Measurements from ENCODE around the gene TCF7L1. TPM values are rescaled to one million over a fixed set of nuclear protein-coding genes. Genes with fewer than 3 reads are reported as not detected.
A peak's percentile ranks its signal among the peaks of the same experiment; 100 is the strongest.

Gene TCF7L1
- polyA plus RNA-seq, 3 donors, result 0.05 to 0.09 TPM; not detected in 1

DNA sequence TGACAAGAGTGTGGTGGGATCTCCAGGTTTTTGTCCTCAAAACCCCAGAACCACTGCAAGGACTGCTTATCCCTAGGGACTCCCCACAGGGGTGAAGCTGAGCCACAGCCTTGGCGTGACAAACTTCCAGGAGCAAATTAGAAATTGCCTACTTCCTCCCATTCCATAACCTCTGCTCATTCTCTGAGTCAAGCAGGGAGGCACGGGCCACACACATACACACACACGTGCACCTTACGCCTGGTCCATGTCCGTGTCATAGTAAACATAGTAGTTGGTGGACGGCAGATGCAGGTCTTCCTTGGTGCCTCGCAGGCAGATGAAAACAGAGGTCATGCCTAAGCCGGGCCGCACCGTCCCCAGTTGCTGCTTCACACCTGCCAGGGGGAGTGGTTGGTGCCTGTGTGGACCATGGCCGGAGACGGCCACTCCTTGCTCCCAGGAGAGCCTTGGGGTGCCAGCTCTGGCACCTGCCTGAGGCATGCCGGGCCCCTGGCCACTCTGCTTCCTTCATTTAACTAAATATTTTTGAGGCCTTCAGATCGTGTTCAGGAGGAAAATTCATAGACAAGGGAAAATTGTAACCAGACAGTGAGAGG, 211.3 kb downstream of the TCF7L1 start:
- Mint-ChIP-seq H3K9me3 (no peaks in the 10 kb centered on the region), H3K4me1 (no peaks in the 10 kb centered on the region), H3K4me3 (no peak overlapping the region), H3K27ac (peak overlapping the region in 1 of 7 donors; percentile 21), H3K27me3 (ENCODE audit: low read depth in 3 of 3) (peaks cover 3 to 5% (median 5%) of the 10 kb centered on the region in 3 donors), H3K36me3 (peaks cover 53 to 73% of the 10 kb centered on the region in 2 donors)
- Histone ChIP-seq H3K9ac (ENCODE audit: insufficient read depth, low read length, poor library complexity, severe bottlenecking) (no peak overlapping the region), H3K27me3 (ENCODE audit: control insufficient read depth in 2 of 2, insufficient read depth in 2 of 2, low read length in 2 of 2) (no peaks in the 10 kb centered on the region), H4K20me1 (ENCODE audit: insufficient read depth, low read length) (peaks cover 3% of the 10 kb centered on the region), H3K4me1 (ENCODE audit: control insufficient read depth in 1 of 2, insufficient read depth in 2 of 2, low read length in 2 of 2) (no peaks in the 10 kb centered on the region), H2AFZ (ENCODE audit: insufficient read depth, low read depth, low read length, poor library complexity, severe bottlenecking) (no peak overlapping the region), H3K79me2 (ENCODE audit: insufficient read depth, low read length) (no peaks in the 10 kb centered on the region), H3K4me3 (replicated peaks in 1 of 3; ENCODE audit: low read depth in 2 of 3, low read length in 3 of 3) (no peak overlapping the region), H3K4me2 (replicated peaks; ENCODE audit: extremely low read depth, low read length, poor library complexity, severe bottlenecking) (no peak overlapping the region), H3K36me3 (replicated peaks in 1 of 2; ENCODE audit: control insufficient read depth in 1 of 2, insufficient read depth in 2 of 2, low read length in 2 of 2) (peaks cover 44 to 62% of the 10 kb centered on the region in 2 donors), H3K27ac (ENCODE audit: low read depth in 1 of 2, low read length in 2 of 2) (no peak overlapping the region), H3K9me3 (replicated peaks in 1 of 2; ENCODE audit: control insufficient read depth in 1 of 2, insufficient read depth in 1 of 2, low read length in 2 of 2) (no peaks in the 10 kb centered on the region)
- DNase-seq, result no peak
- TF ChIP-seq, protein P1, sequence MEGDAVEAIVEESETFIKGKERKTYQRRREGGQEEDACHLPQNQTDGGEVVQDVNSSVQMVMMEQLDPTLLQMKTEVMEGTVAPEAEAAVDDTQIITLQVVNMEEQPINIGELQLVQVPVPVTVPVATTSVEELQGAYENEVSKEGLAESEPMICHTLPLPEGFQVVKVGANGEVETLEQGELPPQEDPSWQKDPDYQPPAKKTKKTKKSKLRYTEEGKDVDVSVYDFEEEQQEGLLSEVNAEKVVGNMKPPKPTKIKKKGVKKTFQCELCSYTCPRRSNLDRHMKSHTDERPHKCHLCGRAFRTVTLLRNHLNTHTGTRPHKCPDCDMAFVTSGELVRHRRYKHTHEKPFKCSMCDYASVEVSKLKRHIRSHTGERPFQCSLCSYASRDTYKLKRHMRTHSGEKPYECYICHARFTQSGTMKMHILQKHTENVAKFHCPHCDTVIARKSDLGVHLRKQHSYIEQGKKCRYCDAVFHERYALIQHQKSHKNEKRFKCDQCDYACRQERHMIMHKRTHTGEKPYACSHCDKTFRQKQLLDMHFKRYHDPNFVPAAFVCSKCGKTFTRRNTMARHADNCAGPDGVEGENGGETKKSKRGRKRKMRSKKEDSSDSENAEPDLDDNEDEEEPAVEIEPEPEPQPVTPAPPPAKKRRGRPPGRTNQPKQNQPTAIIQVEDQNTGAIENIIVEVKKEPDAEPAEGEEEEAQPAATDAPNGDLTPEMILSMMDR (IDR thresholded peaks at IDR 0.05), result no peak
- intact Hi-C loops (cut with micrococcal nuclease), result no loop called here
- WGBS (ENCODE audit: insufficient coverage), result 99% methylated on average over 9 of the region's 14 CpGs

DNA sequence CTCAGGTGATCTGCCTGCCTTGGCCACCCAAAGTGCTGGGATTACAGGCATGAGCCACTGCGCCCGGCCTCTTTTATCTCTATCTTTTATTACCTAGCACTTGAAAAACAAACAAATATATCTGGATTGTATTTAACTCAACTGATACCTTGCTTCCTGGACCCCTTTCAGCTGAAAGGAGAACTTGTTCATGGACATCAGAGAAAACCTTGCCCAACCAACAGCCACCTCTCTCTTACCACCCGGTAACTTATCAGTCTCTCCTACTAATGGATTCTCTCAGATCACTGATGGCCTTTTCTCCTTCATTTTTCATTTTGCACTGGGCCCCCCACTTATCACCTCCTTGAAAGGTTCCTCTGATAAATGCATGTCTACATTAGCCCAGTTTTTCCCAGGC, 214.4 kb downstream of the TCF7L1 start:
- H3K27ac ChIP-seq (ENCODE audit: low read depth in 1 of 2, low read length in 2 of 2), result no peak overlapping the region
- H3K79me2 ChIP-seq (ENCODE audit: insufficient read depth, low read length), result peaks cover 1% of the 10 kb centered on the region
- peaks cover 70 to 85% of the 10 kb centered on the region in 2 donors for H3K36me3 Mint-ChIP-seq
- H3K27ac Mint-ChIP-seq, result peak overlapping the region in 2 of 7 donors; percentile 34 to 53
- no peaks in the 10 kb centered on the region for H3K9me3 ChIP-seq (replicated peaks in 1 of 2; ENCODE audit: control insufficient read depth in 1 of 2, insufficient read depth in 1 of 2, low read length in 2 of 2)
- H3K9ac ChIP-seq (ENCODE audit: insufficient read depth, low read length, poor library complexity, severe bottlenecking), result no peak overlapping the region
- H3K27me3 Mint-ChIP-seq (ENCODE audit: low read depth in 3 of 3), result peaks cover 0 to 2% (median 0%) of the 10 kb centered on the region in 3 donors
- intact Hi-C loops (cut with micrococcal nuclease), result no loop called here
- peaks cover 65 to 83% of the 10 kb centered on the region in 2 donors for H3K36me3 ChIP-seq (replicated peaks in 1 of 2; ENCODE audit: control insufficient read depth in 1 of 2, insufficient read depth in 2 of 2, low read length in 2 of 2)
- H2AFZ ChIP-seq (ENCODE audit: insufficient read depth, low read depth, low read length, poor library complexity, severe bottlenecking), result no peak overlapping the region
- 100% methylated on average over 3 of the region's 3 CpGs for WGBS (ENCODE audit: insufficient coverage)
- no peak overlapping the region for H3K4me3 ChIP-seq (replicated peaks in 1 of 3; ENCODE audit: low read depth in 2 of 3, low read length in 3 of 3)
- no peaks in the 10 kb centered on the region for H3K4me1 ChIP-seq (ENCODE audit: control insufficient read depth in 1 of 2, insufficient read depth in 2 of 2, low read length in 2 of 2)
- H3K27me3 ChIP-seq (ENCODE audit: control insufficient read depth in 2 of 2, insufficient read depth in 2 of 2, low read length in 2 of 2), result no peaks in the 10 kb centered on the region
- no peak overlapping the region for H3K4me2 ChIP-seq (replicated peaks; ENCODE audit: extremely low read depth, low read length, poor library complexity, severe bottlenecking)
- H3K9me3 Mint-ChIP-seq, result no peaks in the 10 kb centered on the region
- DNase-seq, result no peak
- no peaks in the 10 kb centered on the region for H3K4me1 Mint-ChIP-seq
- TF ChIP-seq, protein P1 (IDR thresholded peaks at IDR 0.05), result no peak
- no peak overlapping the region for H3K4me3 Mint-ChIP-seq
- H4K20me1 ChIP-seq (ENCODE audit: insufficient read depth, low read length), result peaks cover 3% of the 10 kb centered on the region

Measured in CD14-positive monocyte (primary cell).